Glutamatergic neuron (in vitro differentiated cells): ENCODE results near the gene TEDC1. TPM values are rescaled to one million over a fixed set of nuclear protein-coding genes. Genes with fewer than 3 reads are reported as not detected.

ENCODE experiments used
- DNase-seq: peaks from one replicate; pipeline ENCODE4 v3.0.0; 2022
- H3K27ac Mint-ChIP-seq: one replicate; pipeline ENCODE4 v1.8.0; 2020; ENCODE audit warnings: mild to moderate bottlenecking, mixed read lengths, inconsistent platforms; ENCODE audit not compliant: unreplicated experiment
- H3K27me3 Mint-ChIP-seq: one replicate; pipeline ENCODE4 v1.8.0; 2020; ENCODE audit warnings: mild to moderate bottlenecking, moderate library complexity, mixed read lengths, inconsistent platforms; ENCODE audit not compliant: unreplicated experiment
- H3K36me3 Mint-ChIP-seq: one replicate; pipeline ENCODE4 v1.8.0; 2020; ENCODE audit warnings: mild to moderate bottlenecking, mixed read lengths, inconsistent platforms; ENCODE audit not compliant: unreplicated experiment
- H3K4me1 Mint-ChIP-seq: one replicate; pipeline ENCODE4 v1.8.0; 2020; ENCODE audit warnings: mild to moderate bottlenecking, low read depth, mixed read lengths, inconsistent platforms; ENCODE audit not compliant: unreplicated experiment
- H3K4me3 Mint-ChIP-seq: one replicate; pipeline ENCODE4 v1.8.0; 2020; ENCODE audit warnings: mild to moderate bottlenecking, mixed read lengths, inconsistent platforms; ENCODE audit not compliant: unreplicated experiment
- H3K9me3 Mint-ChIP-seq: one replicate; pipeline ENCODE4 v1.8.0; 2020; ENCODE audit warnings: mild to moderate bottlenecking, moderate library complexity, mixed read lengths, inconsistent platforms; ENCODE audit not compliant: unreplicated experiment
- CTCF ChIP-seq: fragments of 200-600 bp; sonication (generic); IDR thresholded peaks from one replicate; pipeline ENCODE4 v1.5.0; 2021; ENCODE audit not compliant: partially characterized antibody, unreplicated experiment
- total RNA-seq: library from RNA; stranded (reverse); fragmentation: NEBNext Ultra II Directional; extraction: Animal tissue kit (Norgen Biotek cat#: 25700); gene quantifications from one replicate; pipeline ENCODE4 v1.2.1, GENCODE V29; 2021; ENCODE audit not compliant: unreplicated experiment

Gene TEDC1
- total RNA-seq, 1 donor from 2014 or later = 13.8 TPM

GRCh38 chr14:105480199-105480746 is 10.8 kb upstream of the TEDC1 start:
- H3K36me3 Mint-ChIP-seq = no peaks in the 10 kb centered on the region
- H3K27ac Mint-ChIP-seq = no peak overlapping the region
- H3K9me3 Mint-ChIP-seq = peaks cover 5% of the 10 kb centered on the region
- DNase-seq = no peak
- H3K27me3 Mint-ChIP-seq = peaks cover 18% of the 10 kb centered on the region
- H3K4me1 Mint-ChIP-seq = peaks cover 7% of the 10 kb centered on the region
- no peak overlapping the region for H3K4me3 Mint-ChIP-seq
- no peak for TF ChIP-seq CTCF

- H3K4me3 Mint-ChIP-seq = no peak overlapping the region
- H3K27ac Mint-ChIP-seq = peak overlapping the region; percentile 33
- peak; percentile 99 for TF ChIP-seq CTCF
- peaks cover 21% of the 10 kb centered on the region for H3K27me3 Mint-ChIP-seq
- peaks cover 5% of the 10 kb centered on the region for H3K9me3 Mint-ChIP-seq
- H3K36me3 Mint-ChIP-seq = no peaks in the 10 kb centered on the region
- DNase-seq = peak; percentile 95
- peaks cover 7% of the 10 kb centered on the region for H3K4me1 Mint-ChIP-seq
Observed at GRCh38 chr14:105480807-105481801, 9.9 kb upstream of the TEDC1 start.

GRCh38 chr14:105481886-105482457 is 9.1 kb upstream of the TEDC1 start:
- peaks cover 7% of the 10 kb centered on the region for H3K4me1 Mint-ChIP-seq
- peak; percentile 8 for TF ChIP-seq CTCF
- H3K27me3 Mint-ChIP-seq = peaks cover 21% of the 10 kb centered on the region
- H3K36me3 Mint-ChIP-seq = no peaks in the 10 kb centered on the region
- peak overlapping the region; percentile 61 for H3K4me3 Mint-ChIP-seq
- DNase-seq = peak; percentile 77
- peaks cover 5% of the 10 kb centered on the region for H3K9me3 Mint-ChIP-seq
- peak overlapping the region; percentile 72 for H3K27ac Mint-ChIP-seq

GRCh38 chr14:105482486-105483110 is 8.4 kb upstream of the TEDC1 start:
- no peaks in the 10 kb centered on the region for H3K36me3 Mint-ChIP-seq
- H3K4me3 Mint-ChIP-seq = peak overlapping the region; percentile 61
- no peak for TF ChIP-seq CTCF
- H3K27ac Mint-ChIP-seq = no peak overlapping the region
- DNase-seq = no peak
- peaks cover 4% of the 10 kb centered on the region for H3K9me3 Mint-ChIP-seq
- peaks cover 7% of the 10 kb centered on the region for H3K4me1 Mint-ChIP-seq
- H3K27me3 Mint-ChIP-seq = peaks cover 17% of the 10 kb centered on the region
